DOHH2 (cell line): ENCODE data around the gene AKAP1.

Experiments
- CTCF ChIP-seq: fragments of 200-600 bp; sonication (generic); IDR thresholded peaks from one replicate; pipeline ENCODE4 v1.5.1; 2014; ENCODE audit warnings: antibody characterized with exemption, mild to moderate bottlenecking, low read depth, low read length; ENCODE audit not compliant: poor library complexity, severe bottlenecking
- EZH2phosphoT487 ChIP-seq: fragments of 200-600 bp; sonication (generic); IDR thresholded peaks from 2 replicates; pipeline ENCODE4 v1.6.1; 2017; ENCODE audit warnings: borderline replicate concordance, mild to moderate bottlenecking, antibody characterized with exemption, low read length, moderate library complexity, mixed read lengths

GRCh38 chr17:57078274-57078673 is 6.8 kb upstream of the AKAP1 start:
- no peak for TF ChIP-seq CTCF
- TF ChIP-seq EZH2phosphoT487 = no peak
